ENCODE results near the gene GRM1. TPM values are rescaled to one million over a fixed set of nuclear protein-coding genes. Genes with fewer than 3 reads are reported as not detected.

The GRM1 gene
- total and polyA plus RNA-seq, 2 experiments from 2014 or later = 0.29 to 0.63 TPM

DNA sequence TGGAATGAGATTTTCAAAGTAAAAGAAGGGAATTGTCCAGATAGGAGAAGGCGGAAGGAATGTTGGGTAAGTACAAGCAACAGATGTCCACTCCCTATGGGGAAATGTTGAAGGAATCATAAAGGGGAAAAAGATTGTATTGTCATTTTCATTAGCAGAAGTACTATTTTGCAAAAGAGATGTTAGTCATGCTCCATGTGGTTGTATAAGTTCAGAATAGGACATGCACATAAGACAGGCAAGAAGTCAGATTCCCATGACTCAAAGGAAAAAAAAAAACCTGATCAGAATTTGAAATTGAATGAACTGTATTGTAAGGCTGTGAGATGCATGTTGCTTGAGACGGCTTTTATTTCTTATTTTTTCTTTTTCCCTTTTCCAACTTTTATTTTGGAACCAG is 36.8 kb downstream of the GRM1 start:
- no peaks in the 10 kb centered on the region for H3K27me3 Mint-ChIP-seq (ENCODE audit: insufficient read depth, low read depth, poor library complexity)
- peak overlapping the region; percentile 29 for H3K27ac Mint-ChIP-seq

More for the DNA sequence above, 36.8 kb downstream of the GRM1 start:
- H3K4me3 ChIP-seq = no peak overlapping the region
- H3K36me3 ChIP-seq (ENCODE audit: insufficient read depth) = no peaks in the 10 kb centered on the region
- no peaks in the 10 kb centered on the region for H3K27me3 ChIP-seq (ENCODE audit: insufficient read depth)
- no peak for TF ChIP-seq JUNB (IDR thresholded peaks at IDR 0.05; ENCODE audit: unreplicated experiment)
- no peak for TF ChIP-seq EZH2phosphoT487 (IDR thresholded peaks at IDR 0.05; ENCODE audit: unreplicated experiment)
- TF ChIP-seq ZNF331 (CRISPR knock-in tag; IDR thresholded peaks at IDR 0.05; ENCODE audit: low read depth) = no peak
- no peak for TF ChIP-seq ETS1 (IDR thresholded peaks at IDR 0.05)
- TF ChIP-seq STAT1 (IDR thresholded peaks at IDR 0.05; ENCODE audit: unreplicated experiment) = no peak
- TF ChIP-seq, protein P1, sequence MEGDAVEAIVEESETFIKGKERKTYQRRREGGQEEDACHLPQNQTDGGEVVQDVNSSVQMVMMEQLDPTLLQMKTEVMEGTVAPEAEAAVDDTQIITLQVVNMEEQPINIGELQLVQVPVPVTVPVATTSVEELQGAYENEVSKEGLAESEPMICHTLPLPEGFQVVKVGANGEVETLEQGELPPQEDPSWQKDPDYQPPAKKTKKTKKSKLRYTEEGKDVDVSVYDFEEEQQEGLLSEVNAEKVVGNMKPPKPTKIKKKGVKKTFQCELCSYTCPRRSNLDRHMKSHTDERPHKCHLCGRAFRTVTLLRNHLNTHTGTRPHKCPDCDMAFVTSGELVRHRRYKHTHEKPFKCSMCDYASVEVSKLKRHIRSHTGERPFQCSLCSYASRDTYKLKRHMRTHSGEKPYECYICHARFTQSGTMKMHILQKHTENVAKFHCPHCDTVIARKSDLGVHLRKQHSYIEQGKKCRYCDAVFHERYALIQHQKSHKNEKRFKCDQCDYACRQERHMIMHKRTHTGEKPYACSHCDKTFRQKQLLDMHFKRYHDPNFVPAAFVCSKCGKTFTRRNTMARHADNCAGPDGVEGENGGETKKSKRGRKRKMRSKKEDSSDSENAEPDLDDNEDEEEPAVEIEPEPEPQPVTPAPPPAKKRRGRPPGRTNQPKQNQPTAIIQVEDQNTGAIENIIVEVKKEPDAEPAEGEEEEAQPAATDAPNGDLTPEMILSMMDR (conservative IDR thresholded peaks at IDR 0.05; ENCODE audit: low read depth in 2 of 2) = no peak
- TF ChIP-seq EZH2 (IDR thresholded peaks at IDR 0.05; ENCODE audit: low read depth, unreplicated experiment) = no peak
- no peak for TF ChIP-seq ZNF114 (CRISPR knock-in tag; IDR thresholded peaks at IDR 0.05)
- TF ChIP-seq POLR2AphosphoS5 (IDR thresholded peaks at IDR 0.05; ENCODE audit: low read depth) = no peak
- TF ChIP-seq, protein P2, sequence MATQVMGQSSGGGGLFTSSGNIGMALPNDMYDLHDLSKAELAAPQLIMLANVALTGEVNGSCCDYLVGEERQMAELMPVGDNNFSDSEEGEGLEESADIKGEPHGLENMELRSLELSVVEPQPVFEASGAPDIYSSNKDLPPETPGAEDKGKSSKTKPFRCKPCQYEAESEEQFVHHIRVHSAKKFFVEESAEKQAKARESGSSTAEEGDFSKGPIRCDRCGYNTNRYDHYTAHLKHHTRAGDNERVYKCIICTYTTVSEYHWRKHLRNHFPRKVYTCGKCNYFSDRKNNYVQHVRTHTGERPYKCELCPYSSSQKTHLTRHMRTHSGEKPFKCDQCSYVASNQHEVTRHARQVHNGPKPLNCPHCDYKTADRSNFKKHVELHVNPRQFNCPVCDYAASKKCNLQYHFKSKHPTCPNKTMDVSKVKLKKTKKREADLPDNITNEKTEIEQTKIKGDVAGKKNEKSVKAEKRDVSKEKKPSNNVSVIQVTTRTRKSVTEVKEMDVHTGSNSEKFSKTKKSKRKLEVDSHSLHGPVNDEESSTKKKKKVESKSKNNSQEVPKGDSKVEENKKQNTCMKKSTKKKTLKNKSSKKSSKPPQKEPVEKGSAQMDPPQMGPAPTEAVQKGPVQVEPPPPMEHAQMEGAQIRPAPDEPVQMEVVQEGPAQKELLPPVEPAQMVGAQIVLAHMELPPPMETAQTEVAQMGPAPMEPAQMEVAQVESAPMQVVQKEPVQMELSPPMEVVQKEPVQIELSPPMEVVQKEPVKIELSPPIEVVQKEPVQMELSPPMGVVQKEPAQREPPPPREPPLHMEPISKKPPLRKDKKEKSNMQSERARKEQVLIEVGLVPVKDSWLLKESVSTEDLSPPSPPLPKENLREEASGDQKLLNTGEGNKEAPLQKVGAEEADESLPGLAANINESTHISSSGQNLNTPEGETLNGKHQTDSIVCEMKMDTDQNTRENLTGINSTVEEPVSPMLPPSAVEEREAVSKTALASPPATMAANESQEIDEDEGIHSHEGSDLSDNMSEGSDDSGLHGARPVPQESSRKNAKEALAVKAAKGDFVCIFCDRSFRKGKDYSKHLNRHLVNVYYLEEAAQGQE (IDR thresholded peaks at IDR 0.05; ENCODE audit: unreplicated experiment) = no peak
- TF ChIP-seq, protein P3, sequence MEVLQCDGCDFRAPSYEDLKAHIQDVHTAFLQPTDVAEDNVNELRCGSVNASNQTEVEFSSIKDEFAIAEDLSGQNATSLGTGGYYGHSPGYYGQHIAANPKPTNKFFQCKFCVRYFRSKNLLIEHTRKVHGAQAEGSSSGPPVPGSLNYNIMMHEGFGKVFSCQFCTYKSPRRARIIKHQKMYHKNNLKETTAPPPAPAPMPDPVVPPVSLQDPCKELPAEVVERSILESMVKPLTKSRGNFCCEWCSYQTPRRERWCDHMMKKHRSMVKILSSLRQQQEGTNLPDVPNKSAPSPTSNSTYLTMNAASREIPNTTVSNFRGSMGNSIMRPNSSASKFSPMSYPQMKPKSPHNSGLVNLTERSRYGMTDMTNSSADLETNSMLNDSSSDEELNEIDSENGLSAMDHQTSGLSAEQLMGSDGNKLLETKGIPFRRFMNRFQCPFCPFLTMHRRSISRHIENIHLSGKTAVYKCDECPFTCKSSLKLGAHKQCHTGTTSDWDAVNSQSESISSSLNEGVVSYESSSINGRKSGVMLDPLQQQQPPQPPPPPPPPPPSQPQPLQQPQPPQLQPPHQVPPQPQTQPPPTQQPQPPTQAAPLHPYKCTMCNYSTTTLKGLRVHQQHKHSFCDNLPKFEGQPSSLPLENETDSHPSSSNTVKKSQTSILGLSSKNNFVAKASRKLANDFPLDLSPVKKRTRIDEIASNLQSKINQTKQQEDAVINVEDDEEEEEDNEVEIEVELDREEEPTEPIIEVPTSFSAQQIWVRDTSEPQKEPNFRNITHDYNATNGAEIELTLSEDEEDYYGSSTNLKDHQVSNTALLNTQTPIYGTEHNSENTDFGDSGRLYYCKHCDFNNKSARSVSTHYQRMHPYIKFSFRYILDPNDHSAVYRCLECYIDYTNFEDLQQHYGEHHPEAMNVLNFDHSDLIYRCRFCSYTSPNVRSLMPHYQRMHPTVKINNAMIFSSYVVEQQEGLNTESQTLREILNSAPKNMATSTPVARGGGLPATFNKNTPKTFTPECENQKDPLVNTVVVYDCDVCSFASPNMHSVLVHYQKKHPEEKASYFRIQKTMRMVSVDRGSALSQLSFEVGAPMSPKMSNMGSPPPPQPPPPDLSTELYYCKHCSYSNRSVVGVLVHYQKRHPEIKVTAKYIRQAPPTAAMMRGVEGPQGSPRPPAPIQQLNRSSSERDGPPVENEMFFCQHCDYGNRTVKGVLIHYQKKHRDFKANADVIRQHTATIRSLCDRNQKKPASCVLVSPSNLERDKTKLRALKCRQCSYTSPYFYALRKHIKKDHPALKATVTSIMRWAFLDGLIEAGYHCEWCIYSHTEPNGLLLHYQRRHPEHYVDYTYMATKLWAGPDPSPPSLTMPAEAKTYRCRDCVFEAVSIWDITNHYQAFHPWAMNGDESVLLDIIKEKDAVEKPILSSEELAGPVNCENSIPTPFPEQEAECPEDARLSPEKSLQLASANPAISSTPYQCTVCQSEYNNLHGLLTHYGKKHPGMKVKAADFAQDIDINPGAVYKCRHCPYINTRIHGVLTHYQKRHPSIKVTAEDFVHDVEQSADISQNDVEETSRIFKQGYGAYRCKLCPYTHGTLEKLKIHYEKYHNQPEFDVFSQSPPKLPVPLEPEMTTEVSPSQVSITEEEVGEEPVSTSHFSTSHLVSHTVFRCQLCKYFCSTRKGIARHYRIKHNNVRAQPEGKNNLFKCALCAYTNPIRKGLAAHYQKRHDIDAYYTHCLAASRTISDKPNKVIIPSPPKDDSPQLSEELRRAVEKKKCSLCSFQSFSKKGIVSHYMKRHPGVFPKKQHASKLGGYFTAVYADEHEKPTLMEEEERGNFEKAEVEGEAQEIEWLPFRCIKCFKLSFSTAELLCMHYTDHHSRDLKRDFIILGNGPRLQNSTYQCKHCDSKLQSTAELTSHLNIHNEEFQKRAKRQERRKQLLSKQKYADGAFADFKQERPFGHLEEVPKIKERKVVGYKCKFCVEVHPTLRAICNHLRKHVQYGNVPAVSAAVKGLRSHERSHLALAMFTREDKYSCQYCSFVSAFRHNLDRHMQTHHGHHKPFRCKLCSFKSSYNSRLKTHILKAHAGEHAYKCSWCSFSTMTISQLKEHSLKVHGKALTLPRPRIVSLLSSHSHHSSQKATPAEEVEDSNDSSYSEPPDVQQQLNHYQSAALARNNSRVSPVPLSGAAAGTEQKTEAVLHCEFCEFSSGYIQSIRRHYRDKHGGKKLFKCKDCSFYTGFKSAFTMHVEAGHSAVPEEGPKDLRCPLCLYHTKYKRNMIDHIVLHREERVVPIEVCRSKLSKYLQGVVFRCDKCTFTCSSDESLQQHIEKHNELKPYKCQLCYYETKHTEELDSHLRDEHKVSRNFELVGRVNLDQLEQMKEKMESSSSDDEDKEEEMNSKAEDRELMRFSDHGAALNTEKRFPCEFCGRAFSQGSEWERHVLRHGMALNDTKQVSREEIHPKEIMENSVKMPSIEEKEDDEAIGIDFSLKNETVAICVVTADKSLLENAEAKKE (CRISPR knock-in tag; IDR thresholded peaks at IDR 0.05) = no peak
- no peak for TF ChIP-seq NANOG (IDR thresholded peaks at IDR 0.05; ENCODE audit: borderline replicate concordance)
- no peak for TF ChIP-seq CREB1 (CRISPR knock-in tag; IDR thresholded peaks at IDR 0.05; ENCODE audit: low read depth)
- H3F3A ChIP-seq (replicated peaks; ENCODE audit: low read depth) = no peaks in the 10 kb centered on the region
- 0 out of 2 replicates have a peak overlapping the region, but pooled peaks have one; percentile 62 for H3K4me2 ChIP-seq
- peaks cover 10% of the 10 kb centered on the region; the same call in 2 of the 3 replicates for H3K4me1 Mint-ChIP-seq
- H3K9me3 Mint-ChIP-seq = no peaks in the 10 kb centered on the region
- ATAC-seq (no peak), DNase-seq (ENCODE audit: low spot score) (no peak)
- no peak overlapping the region for H3K4me3 Mint-ChIP-seq
- no peaks in the 10 kb centered on the region; the same call in 1 of the 2 replicates for H3K9me2 ChIP-seq (ENCODE audit: insufficient read depth)
- no peaks in the 10 kb centered on the region for H4K20me1 ChIP-seq (replicated peaks; ENCODE audit: insufficient read depth)
- no peak overlapping the region for H3K27ac ChIP-seq (ENCODE audit: low read depth)
- H3K4me1 ChIP-seq (ENCODE audit: insufficient read depth) = peaks cover 19% of the 10 kb centered on the region
- H3K36me3 Mint-ChIP-seq (ENCODE audit: low read depth) = no peaks in the 10 kb centered on the region; the same call in 2 of the 3 replicates
- no peaks in the 10 kb centered on the region for H3K79me2 ChIP-seq (replicated peaks; ENCODE audit: insufficient read depth)
- no peak overlapping the region; the same call in 1 of the 2 replicates for H2AFZ ChIP-seq
